Caco-2 (cell line): ENCODE data around the gene ZNF91. TPM values are rescaled to one million over a fixed set of nuclear protein-coding genes. Genes with fewer than 3 reads are reported as not detected.
A peak's percentile ranks its signal among the peaks of the same experiment; 100 is the strongest.

Source experiments
- BruUV-seq: library from RNA; stranded (reverse); fragments of 400-500 nt; replicated peaks from 2 replicates; lab custom pipeline; 2021; lab: Mats Ljungman, UMichigan
- CTCF ChIA-PET: fragments of 300-600 bp; sonication (Branson Sonifier 250); formaldehyde crosslinking; loops from one replicate; lab custom pipeline; 2022; ENCODE audit warnings: antibody characterized with exemption; lab: Charles Lee
- POLR2A ChIA-PET: fragments of 300-600 bp; sonication (Branson Sonifier 250); formaldehyde crosslinking; loops from one replicate; lab custom pipeline; 2022; ENCODE audit warnings: antibody characterized with exemption; lab: Charles Lee
- DNase-seq, 2 experiments: peaks; one replicate each; pipeline versions ENCODE4 v3.0.0 to v3.0.0-alpha.2; 2020 to 2022
- H3K27me3 ChIP-seq: replicated peaks from 2 replicates; pipeline ENCODE4 v1.6.0; 2011; ENCODE audit warnings: low read length; ENCODE audit not compliant: control insufficient read depth, insufficient read depth
- H3K36me3 ChIP-seq: 2 replicates; pipeline ENCODE4 v1.5.1; 2011; ENCODE audit warnings: low read length; ENCODE audit not compliant: control insufficient read depth, insufficient read depth
- H3K4me1 ChIP-seq: fragments of 250-450 bp; sonication (Bioruptor Pico); 2 replicates; pipeline ENCODE4 v1.5.1; 2020; ENCODE audit warnings: mild to moderate bottlenecking
- H3K4me3 ChIP-seq: 2 replicates; pipeline ENCODE4 v1.5.1; 2011; ENCODE audit warnings: low read depth, mild to moderate bottlenecking, control low read depth, low read length
- H3K9me3 ChIP-seq: fragments of 250-450 bp; sonication (Bioruptor Pico); 2 replicates; pipeline ENCODE4 v1.5.1; 2020; ENCODE audit warnings: mild to moderate bottlenecking, moderate library complexity
- H3K27ac Mint-ChIP-seq: one replicate; pipeline ENCODE4 v1.8.0; 2022; ENCODE audit warnings: mixed read lengths; ENCODE audit not compliant: unreplicated experiment
- H3K27me3 Mint-ChIP-seq: one replicate; pipeline ENCODE4 v1.8.0; 2022; ENCODE audit warnings: mixed read lengths; ENCODE audit not compliant: insufficient read depth, unreplicated experiment
- H3K36me3 Mint-ChIP-seq: one replicate; pipeline ENCODE4 v1.8.0; 2022; ENCODE audit warnings: mild to moderate bottlenecking, mixed read lengths; ENCODE audit not compliant: insufficient read depth, unreplicated experiment
- H3K4me1 Mint-ChIP-seq: one replicate; pipeline ENCODE4 v1.8.0; 2022; ENCODE audit warnings: low read depth, mixed read lengths; ENCODE audit not compliant: unreplicated experiment
- H3K4me3 Mint-ChIP-seq: one replicate; pipeline ENCODE4 v1.8.0; 2022; ENCODE audit warnings: mild to moderate bottlenecking, moderate library complexity, mixed read lengths; ENCODE audit not compliant: unreplicated experiment
- H3K9me3 Mint-ChIP-seq: one replicate; pipeline ENCODE4 v1.8.0; 2022; ENCODE audit warnings: mixed read lengths; ENCODE audit not compliant: unreplicated experiment
- CTCF ChIP-seq, 2 experiments: fragments of 200-600 bp in 1 of 2; IDR thresholded peaks; 1 replicate in 1 of 2; 2 replicates in 1 of 2; pipeline versions ENCODE4 v1.5.1 to v1.8.0; 2011 to 2022; ENCODE audit warnings: antibody characterized with exemption in 1 of 2, control low read depth in 1 of 2, inconsistent platforms in 1 of 2, low read depth in 1 of 2, low read length in 1 of 2, mild to moderate bottlenecking in 1 of 2, moderate library complexity in 1 of 2; ENCODE audit not compliant: insufficient read depth in 1 of 2, severe bottlenecking in 1 of 2, unreplicated experiment in 1 of 2
- intact Hi-C: fragments of 100-400 bp; cut with micrococcal nuclease; formaldehyde crosslinking; loops from one replicate; pipeline ENCODE4 v1.10.0; 2022; ENCODE audit not compliant: unreplicated experiment
- total RNA-seq: library from RNA; stranded (reverse); gene quantifications from 2 replicates; pipeline ENCODE4 v1.2.3, GENCODE V29; 2022

ZNF91 gene
- total RNA-seq, 1 experiment from 2014 or later: 23.7 TPM

DNA sequence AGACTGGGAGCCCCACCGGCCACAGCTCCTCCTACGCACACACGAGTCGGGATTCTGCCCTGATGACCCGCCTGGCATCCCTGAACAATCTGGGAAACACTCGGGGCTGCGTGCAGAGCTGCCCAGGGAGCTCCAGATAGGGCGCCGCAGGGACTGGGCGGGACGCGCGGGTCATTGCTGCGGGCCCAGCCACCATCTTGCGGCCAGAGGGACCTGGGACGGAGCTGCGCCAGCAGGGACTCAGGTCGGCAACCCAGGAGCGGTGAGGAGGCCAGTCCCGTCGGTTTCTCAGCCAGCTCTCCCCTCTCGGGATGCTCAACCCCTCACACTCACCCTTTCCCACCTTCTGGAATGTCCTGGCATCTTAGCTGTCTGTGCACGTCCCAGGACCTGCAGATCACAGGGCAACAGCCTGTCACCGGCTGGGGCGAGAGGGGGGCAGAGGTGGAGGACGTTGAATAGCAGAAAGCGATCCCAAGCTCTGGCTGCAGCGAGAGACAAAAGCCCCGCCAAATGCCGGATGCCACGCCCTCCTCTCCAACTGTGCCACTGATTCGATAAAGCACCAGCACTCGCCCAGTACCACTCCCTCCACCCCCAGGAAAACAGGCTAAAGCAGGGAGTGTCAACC, 20.4 kb upstream of the ZNF91 start:
- H3K4me3 Mint-ChIP-seq: no peak overlapping the region
- no peaks in the 10 kb centered on the region for H3K4me1 Mint-ChIP-seq
- TF ChIP-seq CTCF (IDR thresholded peaks at IDR 0.05; ENCODE audit: insufficient read depth in 1 of 2, low read depth in 1 of 2, low read length in 1 of 2, severe bottlenecking in 1 of 2, unreplicated experiment in 1 of 2): no peak
- Histone ChIP-seq H3K4me1 (no peaks in the 10 kb centered on the region), H3K4me3 (peak overlapping the region; percentile 2; the same call in 1 of the 2 replicates), H3K9me3 (no peaks in the 10 kb centered on the region), H3K27me3 (no peaks in the 10 kb centered on the region), H3K36me3 (no peaks in the 10 kb centered on the region)
- ChIA-PET CTCF (no interaction called here), POLR2A (no interaction called here)
- no TSS peak for BruUV-seq
- peaks cover 8% of the 10 kb centered on the region for H3K9me3 Mint-ChIP-seq
- intact Hi-C loops: no loop called here
- H3K36me3 Mint-ChIP-seq: no peaks in the 10 kb centered on the region
- no peaks in the 10 kb centered on the region for H3K27me3 Mint-ChIP-seq
- H3K27ac Mint-ChIP-seq: no peak overlapping the region
- DNase-seq: no peak

DNA sequence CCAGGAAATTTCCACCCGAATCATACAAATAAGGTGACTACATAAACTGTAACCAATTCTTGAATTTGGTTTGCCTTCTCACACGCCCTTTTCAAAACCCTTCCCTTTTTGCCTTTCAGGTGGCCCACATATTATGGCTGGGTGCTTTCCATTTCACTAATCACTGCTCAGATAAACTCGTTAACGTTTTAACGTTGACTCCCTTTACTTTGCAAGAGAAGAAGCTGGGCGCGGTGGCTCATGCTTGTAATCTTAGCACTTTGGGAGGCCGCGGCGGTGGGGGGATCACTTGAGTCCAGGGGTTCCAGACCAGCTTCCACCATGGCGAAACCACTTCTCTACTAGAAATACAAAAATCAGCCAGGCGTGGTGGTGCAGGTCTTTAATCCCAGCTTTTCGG, 19.8 kb upstream of the ZNF91 start:
- Mint-ChIP-seq H3K4me1 (peaks cover 3% of the 10 kb centered on the region), H3K27ac (no peak overlapping the region), H3K4me3 (no peak overlapping the region), H3K36me3 (no peaks in the 10 kb centered on the region), H3K27me3 (no peaks in the 10 kb centered on the region), H3K9me3 (peaks cover 3% of the 10 kb centered on the region)
- H3K27me3 ChIP-seq: no peaks in the 10 kb centered on the region
- no peak for DNase-seq
- no peaks in the 10 kb centered on the region for H3K4me1 ChIP-seq
- no peak overlapping the region for H3K4me3 ChIP-seq
- no peaks in the 10 kb centered on the region for H3K36me3 ChIP-seq
- intact Hi-C loops: no loop called here
- TF ChIP-seq CTCF (IDR thresholded peaks at IDR 0.05; ENCODE audit: insufficient read depth in 1 of 2, low read depth in 1 of 2, low read length in 1 of 2, severe bottlenecking in 1 of 2, unreplicated experiment in 1 of 2): no peak
- POLR2A ChIA-PET: no interaction called here
- CTCF ChIA-PET: no interaction called here
- BruUV-seq: no TSS peak
- H3K9me3 ChIP-seq: no peaks in the 10 kb centered on the region

- Histone ChIP-seq H3K36me3 (no peaks in the 10 kb centered on the region), H3K9me3 (no peaks in the 10 kb centered on the region), H3K27me3 (no peaks in the 10 kb centered on the region), H3K4me1 (no peaks in the 10 kb centered on the region), H3K4me3 (no peak overlapping the region)
- peak overlapping the region; percentile 17 for H3K27ac Mint-ChIP-seq
- peaks cover 7% of the 10 kb centered on the region for H3K4me1 Mint-ChIP-seq
- no peak for TF ChIP-seq CTCF (IDR thresholded peaks at IDR 0.05; ENCODE audit: insufficient read depth in 1 of 2, low read depth in 1 of 2, low read length in 1 of 2, severe bottlenecking in 1 of 2, unreplicated experiment in 1 of 2)
- intact Hi-C loops: no loop called here
- CTCF ChIA-PET: no interaction called here
- H3K9me3 Mint-ChIP-seq: peaks cover 9% of the 10 kb centered on the region
- H3K4me3 Mint-ChIP-seq: no peak overlapping the region
- BruUV-seq: no TSS peak
- H3K36me3 Mint-ChIP-seq: no peaks in the 10 kb centered on the region
- H3K27me3 Mint-ChIP-seq: no peaks in the 10 kb centered on the region
- DNase-seq: no peak
- POLR2A ChIA-PET: no interaction called here
These were observed 14.9 kb upstream of the ZNF91 start for GRCh38 chr19:23410155-23410554.
